CD14-positive monocyte (primary cell): Measurements from ENCODE around the gene FAM8A1. TPM values are rescaled to one million over a fixed set of nuclear protein-coding genes. Genes with fewer than 3 reads are reported as not detected.

Source experiments
- DNase-seq, 3 donors: peaks; one replicate each; pipeline ENCODE4 v3.0.0-alpha.2; 2011 to 2022
- H2AFZ ChIP-seq: 2 replicates; pipeline ENCODE4 v1.6.0; 2012; ENCODE audit warnings: mild to moderate bottlenecking, low read depth, low read length, inconsistent platforms; ENCODE audit not compliant: insufficient read depth, poor library complexity, severe bottlenecking
- H3K27ac ChIP-seq, 2 donors: 1 replicate in 1 of 2; 2 replicates in 1 of 2; pipeline ENCODE4 v1.5.1; 2012 to 2013; ENCODE audit warnings: low read length in 2 of 2, control low read depth in 1 of 2, inconsistent platforms in 1 of 2, low read depth in 1 of 2, mild to moderate bottlenecking in 1 of 2
- H3K27me3 ChIP-seq, 2 donors: one replicate each; pipeline versions ENCODE4 v1.6.0 to v1.6.1; 2011 to 2013; ENCODE audit warnings: low read length in 2 of 2; ENCODE audit not compliant: control insufficient read depth in 2 of 2, insufficient read depth in 2 of 2
- H3K36me3 ChIP-seq, 2 donors: replicated peaks in 1 of 2; 1 replicate in 1 of 2; 2 replicates in 1 of 2; pipeline versions ENCODE4 v1.5.1 to v1.6.1; 2012 to 2013; ENCODE audit warnings: low read length in 2 of 2, control low read depth in 1 of 2, inconsistent platforms in 1 of 2, mild to moderate bottlenecking in 1 of 2; ENCODE audit not compliant: insufficient read depth in 2 of 2, control insufficient read depth in 1 of 2
- H3K4me1 ChIP-seq, 2 donors: 1 replicate in 1 of 2; 2 replicates in 1 of 2; pipeline versions ENCODE4 v1.5.1 to v1.6.1; 2012 to 2013; ENCODE audit warnings: low read length in 2 of 2, control low read depth in 1 of 2, inconsistent platforms in 1 of 2, mild to moderate bottlenecking in 1 of 2, moderate library complexity in 1 of 2; ENCODE audit not compliant: insufficient read depth in 2 of 2, control insufficient read depth in 1 of 2
- H3K4me2 ChIP-seq: replicated peaks from 2 replicates; pipeline ENCODE3; 2012; ENCODE audit warnings: low read length, moderate library complexity, mild to moderate bottlenecking; ENCODE audit not compliant: poor library complexity, severe bottlenecking; ENCODE audit errors: extremely low read depth
- H3K4me3 ChIP-seq, 3 experiments: fragments of 200-600 bp in 1 of 3; sonication (generic) in 1 of 3; replicated peaks in 1 of 3; 1 replicate in 2 of 3; 2 replicates in 1 of 3; pipeline ENCODE4 v1.5.1; 2011 to 2013; ENCODE audit warnings: low read length in 3 of 3, mild to moderate bottlenecking in 3 of 3, control low read depth in 2 of 3, low read depth in 2 of 3, inconsistent platforms in 1 of 3, moderate library complexity in 1 of 3
- H3K79me2 ChIP-seq: 2 replicates; pipeline ENCODE4 v1.6.0; 2012; ENCODE audit warnings: mild to moderate bottlenecking, control low read depth, inconsistent platforms, low read length, moderate library complexity; ENCODE audit not compliant: insufficient read depth
- H3K9ac ChIP-seq: 2 replicates; pipeline ENCODE4 v1.6.0; 2017; ENCODE audit warnings: low read length, mild to moderate bottlenecking; ENCODE audit not compliant: insufficient read depth, poor library complexity, severe bottlenecking
- H3K9me3 ChIP-seq, 2 donors: replicated peaks in 1 of 2; 1 replicate in 1 of 2; 2 replicates in 1 of 2; pipeline versions ENCODE4 v1.5.1 to v1.6.1; 2012 to 2013; ENCODE audit warnings: low read length in 2 of 2, control low read depth in 1 of 2; ENCODE audit not compliant: control insufficient read depth in 1 of 2, insufficient read depth in 1 of 2
- H4K20me1 ChIP-seq: 2 replicates; pipeline ENCODE4 v1.6.0; 2012; ENCODE audit warnings: mild to moderate bottlenecking, low read length, control low read depth, moderate library complexity; ENCODE audit not compliant: insufficient read depth
- H3K27ac Mint-ChIP-seq, 7 donors: one replicate each; pipeline ENCODE4 v1.8.0; 2020; ENCODE audit warnings: mild to moderate bottlenecking in 7 of 7, mixed read lengths in 7 of 7, moderate library complexity in 6 of 7, inconsistent platforms in 2 of 7
- H3K27me3 Mint-ChIP-seq, 3 donors: one replicate each; pipeline ENCODE4 v1.8.0; 2021 to 2022; ENCODE audit warnings: low read depth in 3 of 3, mild to moderate bottlenecking in 3 of 3, mixed read lengths in 3 of 3, moderate library complexity in 3 of 3, inconsistent platforms in 1 of 3
- H3K36me3 Mint-ChIP-seq, 2 donors: one replicate each; pipeline ENCODE4 v1.8.0; 2020; ENCODE audit warnings: mixed read lengths in 2 of 2, inconsistent platforms in 1 of 2, mild to moderate bottlenecking in 1 of 2
- H3K4me1 Mint-ChIP-seq: one replicate; pipeline ENCODE4 v1.8.0; 2020; ENCODE audit warnings: mild to moderate bottlenecking, mixed read lengths
- H3K4me3 Mint-ChIP-seq, 2 donors: one replicate each; pipeline ENCODE4 v1.8.0; 2020; ENCODE audit warnings: mild to moderate bottlenecking in 2 of 2, mixed read lengths in 2 of 2, moderate library complexity in 1 of 2
- H3K9me3 Mint-ChIP-seq, 7 donors: one replicate each; pipeline ENCODE4 v1.8.0; 2020 to 2022; ENCODE audit warnings: mixed read lengths in 7 of 7, mild to moderate bottlenecking in 6 of 7, moderate library complexity in 6 of 7, inconsistent platforms in 2 of 7
- WGBS: methylation state at CpG from one replicate; pipeline ENCODE4 v1.1.5; 2013; ENCODE audit warnings: missing lambda C conversion rate; ENCODE audit not compliant: insufficient coverage; 5-methylcytosine and 5-hydroxymethylcytosine counted together
- intact Hi-C, 2 donors: fragments of 100-400 bp; cut with micrococcal nuclease; formaldehyde crosslinking; loops; one replicate each; pipeline versions ENCODE4 v1.15.0 to v1.15.1; 2023
- polyA plus RNA-seq, 3 donors: library from polyadenylated mRNA; depleted of rRNA in 1 of 3; unstranded in 2 of 3; stranded (reverse) in 1 of 3; fragments of 300-500 nt in 2 of 3; fragments of >200 nt in 1 of 3; fragmentation: Illumina TruSeq in 2 of 3; gene quantifications; 1 replicate in 2 of 3; 2 replicates in 1 of 3; pipeline ENCODE4 v1.2.3, GENCODE V29; 2012 to 2021
- TF ChIP-seq, protein P1 (sequence below): fragments of 200-600 bp; IDR thresholded peaks from one replicate; pipeline ENCODE4 v1.8.0; 2022; ENCODE audit warnings: antibody characterized with exemption, mild to moderate bottlenecking

FAM8A1 gene
- polyA plus RNA-seq, 3 donors: 6.8 to 9.9 (median 9.3) TPM

GRCh38 chr6:17635568-17635967, 35.5 kb downstream of the FAM8A1 start:
- Mint-ChIP-seq H3K27me3 (no peaks in the 10 kb centered on the region), H3K4me1 (peaks cover 10% of the 10 kb centered on the region), H3K27ac (peak overlapping the region in 2 of 7 donors; percentile 22 to 53), H3K4me3 (no peak overlapping the region), H3K9me3 (no peaks in the 10 kb centered on the region), H3K36me3 (peaks cover 74 to 84% of the 10 kb centered on the region in 2 donors)
- 100% methylated on average over 3 of the region's 4 CpGs for WGBS
- Histone ChIP-seq H3K4me1 (no peaks in the 10 kb centered on the region), H3K79me2 (no peaks in the 10 kb centered on the region), H4K20me1 (peaks cover 12% of the 10 kb centered on the region), H3K9ac (no peak overlapping the region), H2AFZ (no peak overlapping the region), H3K9me3 (no peaks in the 10 kb centered on the region), H3K4me2 (no peak overlapping the region), H3K27ac (no peak overlapping the region), H3K36me3 (peaks cover 54 to 91% of the 10 kb centered on the region in 2 donors), H3K4me3 (no peak overlapping the region), H3K27me3 (no peaks in the 10 kb centered on the region)
- no peak for DNase-seq
- intact Hi-C loops: no loop called here
- TF ChIP-seq, protein P1, sequence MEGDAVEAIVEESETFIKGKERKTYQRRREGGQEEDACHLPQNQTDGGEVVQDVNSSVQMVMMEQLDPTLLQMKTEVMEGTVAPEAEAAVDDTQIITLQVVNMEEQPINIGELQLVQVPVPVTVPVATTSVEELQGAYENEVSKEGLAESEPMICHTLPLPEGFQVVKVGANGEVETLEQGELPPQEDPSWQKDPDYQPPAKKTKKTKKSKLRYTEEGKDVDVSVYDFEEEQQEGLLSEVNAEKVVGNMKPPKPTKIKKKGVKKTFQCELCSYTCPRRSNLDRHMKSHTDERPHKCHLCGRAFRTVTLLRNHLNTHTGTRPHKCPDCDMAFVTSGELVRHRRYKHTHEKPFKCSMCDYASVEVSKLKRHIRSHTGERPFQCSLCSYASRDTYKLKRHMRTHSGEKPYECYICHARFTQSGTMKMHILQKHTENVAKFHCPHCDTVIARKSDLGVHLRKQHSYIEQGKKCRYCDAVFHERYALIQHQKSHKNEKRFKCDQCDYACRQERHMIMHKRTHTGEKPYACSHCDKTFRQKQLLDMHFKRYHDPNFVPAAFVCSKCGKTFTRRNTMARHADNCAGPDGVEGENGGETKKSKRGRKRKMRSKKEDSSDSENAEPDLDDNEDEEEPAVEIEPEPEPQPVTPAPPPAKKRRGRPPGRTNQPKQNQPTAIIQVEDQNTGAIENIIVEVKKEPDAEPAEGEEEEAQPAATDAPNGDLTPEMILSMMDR: no peak

- no CpG with 5 or more reads among the region's 2 CpGs for WGBS
- peaks cover 76 to 87% of the 10 kb centered on the region in 2 donors for H3K36me3 Mint-ChIP-seq
Observed at GRCh38 chr6:17638212-17638715, 38.2 kb downstream of the FAM8A1 start.

More at GRCh38 chr6:17638212-17638715, 38.2 kb downstream of the FAM8A1 start:
- no peak overlapping the region for H3K27ac ChIP-seq
- peaks cover 60 to 82% of the 10 kb centered on the region in 2 donors for H3K36me3 ChIP-seq
- intact Hi-C loops: no loop called here
- no peak overlapping the region for H2AFZ ChIP-seq
- H3K9ac ChIP-seq: no peak overlapping the region
- no peaks in the 10 kb centered on the region for H3K9me3 ChIP-seq
- Mint-ChIP-seq H3K27ac (no peak overlapping the region), H3K9me3 (no peaks in the 10 kb centered on the region), H3K4me3 (no peak overlapping the region), H3K27me3 (peaks cover 0 to 1% (median 0%) of the 10 kb centered on the region in 3 donors), H3K4me1 (peaks cover 9% of the 10 kb centered on the region)
- no peak overlapping the region for H3K4me2 ChIP-seq
- no peaks in the 10 kb centered on the region for H3K27me3 ChIP-seq
- DNase-seq: no peak
- H4K20me1 ChIP-seq: peaks cover 8% of the 10 kb centered on the region
- H3K4me1 ChIP-seq: no peaks in the 10 kb centered on the region
- H3K4me3 ChIP-seq: no peak overlapping the region
- TF ChIP-seq, protein P1: no peak
- H3K79me2 ChIP-seq: no peaks in the 10 kb centered on the region
